NCI-H510A treated with DMSO at 0.1 percent for 48 hours (cell line): Measurements from ENCODE around the gene RANBP9.

Experiments
- DNase-seq: peaks from one replicate; lab custom pipeline; 2025; lab: John Stamatoyannopoulos, UW

The RANBP9 gene

DNA sequence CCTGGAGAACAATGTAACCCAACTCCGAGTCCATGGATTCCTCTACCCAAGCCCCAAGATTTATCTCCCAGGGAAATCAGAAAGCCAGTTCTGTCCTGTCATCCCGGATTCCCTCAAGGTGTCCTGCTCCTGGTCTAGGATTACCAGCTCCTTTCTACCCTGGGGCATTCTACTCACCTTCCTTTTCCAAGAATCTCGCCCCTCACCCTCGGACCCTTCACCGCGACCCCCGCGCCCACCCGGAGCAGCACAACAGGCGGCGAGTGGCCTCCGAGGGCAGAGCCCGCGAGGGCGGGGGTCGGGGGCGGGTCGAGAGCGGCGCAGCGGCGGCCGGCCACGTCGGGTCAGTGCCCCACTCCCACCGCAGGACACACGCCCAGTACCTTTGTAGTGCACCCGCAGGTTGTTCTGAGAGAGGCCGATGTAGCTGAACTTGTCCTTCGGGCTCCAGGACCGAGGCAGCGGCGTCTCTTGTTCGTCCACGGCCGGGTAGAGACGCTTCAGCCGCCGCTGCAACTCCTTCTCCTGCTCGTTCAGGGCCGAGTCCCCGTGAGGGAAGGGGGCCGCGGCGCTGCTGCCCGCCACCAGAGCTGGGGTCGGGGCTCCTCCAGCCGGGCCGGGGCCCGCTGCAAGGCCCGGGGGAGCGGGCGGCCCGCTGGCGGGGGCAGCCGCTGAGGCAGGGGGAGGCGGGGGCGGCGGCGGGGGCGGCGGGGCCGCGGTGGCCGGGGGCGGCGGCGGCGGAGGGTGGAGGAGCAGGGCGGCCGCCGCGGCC lies 897 bp downstream of the RANBP9 start:
- DNase-seq = no peak

DNA sequence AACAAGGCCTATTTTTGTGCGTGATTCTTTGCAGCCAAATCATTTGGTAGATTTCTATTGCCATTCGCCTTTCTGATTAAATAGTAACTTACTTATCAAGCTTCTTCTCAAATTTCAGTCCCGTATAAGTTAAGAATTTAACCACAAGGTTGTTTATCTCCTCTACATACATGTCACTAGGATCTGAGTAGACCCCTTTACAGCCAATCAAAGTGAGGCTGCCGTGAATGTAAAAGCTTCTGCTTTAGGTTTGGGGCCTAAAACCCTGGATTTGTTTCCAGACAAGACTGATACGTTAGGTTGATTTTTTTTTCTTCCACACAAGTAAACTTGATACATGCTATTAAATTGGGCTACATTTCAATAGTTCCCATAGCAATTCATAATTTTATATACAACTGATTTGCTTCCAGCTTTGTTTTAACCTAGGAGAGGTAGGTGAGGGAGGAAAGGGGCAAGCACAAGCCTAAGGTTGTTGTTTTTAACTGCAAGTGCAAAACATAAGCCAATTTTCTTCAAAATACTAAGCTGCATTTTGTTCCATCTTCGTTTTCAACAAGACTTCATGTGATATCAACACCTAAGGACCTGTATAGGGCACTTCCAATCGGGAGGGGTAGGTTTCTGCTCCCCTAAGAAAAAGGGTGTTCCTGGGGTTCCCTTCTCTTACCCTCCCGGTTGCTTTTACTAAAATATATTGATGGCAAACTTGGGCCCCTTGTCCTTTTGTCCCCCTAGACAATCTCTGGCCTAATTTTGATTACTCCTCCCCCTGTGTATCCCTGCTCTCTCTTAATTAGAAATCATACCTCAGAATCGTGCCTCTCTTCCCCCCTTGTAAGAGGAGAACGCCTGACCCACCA lies 1.7 kb downstream of the RANBP9 start:
- peak; percentile 23 for DNase-seq

DNA sequence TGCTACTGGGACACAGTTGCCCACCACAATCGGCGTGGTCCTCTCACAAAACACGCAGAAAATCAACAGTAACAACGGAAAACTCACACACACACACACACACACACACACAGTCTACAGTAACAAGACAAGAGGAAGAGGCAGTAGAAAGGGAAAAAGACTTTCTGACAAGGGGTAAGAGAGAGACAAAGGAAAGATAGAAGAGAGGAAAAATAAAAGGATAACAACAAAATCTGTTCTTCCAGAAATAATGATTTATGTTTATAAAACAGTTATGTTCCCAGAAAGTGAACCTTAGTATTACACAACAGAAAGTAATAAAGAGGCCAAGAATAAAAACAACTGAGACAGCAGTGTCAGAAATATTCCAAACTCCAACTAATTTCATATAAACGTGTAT lies 2.9 kb downstream of the RANBP9 start:
- DNase-seq = no peak

DNA sequence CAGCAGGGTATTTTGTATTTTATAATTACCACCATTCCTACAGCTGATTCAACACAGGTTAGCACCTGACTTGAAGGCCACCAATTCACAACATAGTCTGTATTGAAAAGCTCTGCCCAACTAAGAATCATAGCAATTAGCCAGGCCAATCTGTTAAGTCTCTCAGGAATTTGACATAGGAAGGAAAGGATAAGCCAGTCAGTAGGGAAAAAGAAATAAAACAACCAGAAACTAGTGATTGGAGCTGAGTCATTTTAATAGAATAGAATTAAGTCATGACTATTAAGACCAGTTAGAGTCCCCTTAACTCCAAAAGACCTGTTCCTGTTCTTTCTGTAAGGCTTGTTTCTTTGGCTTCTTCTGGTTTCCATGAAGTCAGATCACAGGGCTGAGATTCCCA lies 8.1 kb downstream of the RANBP9 start:
- no peak for DNase-seq

DNA sequence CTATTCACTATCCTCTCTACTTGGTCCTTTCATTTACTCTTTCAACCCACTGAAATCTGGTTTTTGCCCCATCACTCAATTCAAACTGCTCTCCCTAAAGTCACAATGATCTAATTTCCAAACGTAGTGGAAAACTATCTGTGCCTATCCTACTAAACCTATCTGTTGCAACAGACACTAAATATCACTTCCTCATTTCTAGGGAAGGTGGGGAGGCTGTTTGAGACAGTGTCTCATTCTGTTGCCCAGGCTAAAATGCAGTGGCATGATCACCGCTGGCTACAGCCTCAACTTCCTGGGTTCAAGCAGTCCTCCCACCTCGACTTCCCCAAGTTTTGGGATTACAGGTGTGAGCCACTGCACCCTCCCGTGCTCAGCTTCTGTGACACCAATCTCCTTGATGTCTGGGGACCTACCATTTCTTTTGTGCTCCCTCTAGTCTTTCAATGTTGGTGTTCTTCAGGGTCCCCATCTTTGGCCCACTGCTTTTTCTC lies 8.8 kb downstream of the RANBP9 start:
- no peak for DNase-seq

DNA sequence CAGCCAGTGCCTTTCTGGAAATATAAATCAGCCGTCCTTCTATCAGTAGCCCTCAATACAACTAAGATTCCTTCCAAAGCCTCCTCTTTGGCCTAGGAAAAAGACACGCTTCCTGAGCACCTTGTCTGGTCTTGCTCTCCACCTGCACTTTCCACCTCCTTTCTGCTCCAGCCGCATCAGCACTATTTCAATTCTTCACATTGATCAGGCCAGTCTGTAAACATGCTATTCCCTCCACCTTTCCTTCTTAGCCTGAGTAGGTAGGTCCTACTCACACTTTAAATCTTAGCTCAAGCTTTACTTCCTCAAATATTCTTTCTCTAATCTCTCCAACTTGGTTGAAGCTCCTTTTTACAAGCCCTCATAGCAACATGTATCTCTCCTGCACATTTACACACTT lies 11.4 kb downstream of the RANBP9 start:
- DNase-seq = no peak

DNA sequence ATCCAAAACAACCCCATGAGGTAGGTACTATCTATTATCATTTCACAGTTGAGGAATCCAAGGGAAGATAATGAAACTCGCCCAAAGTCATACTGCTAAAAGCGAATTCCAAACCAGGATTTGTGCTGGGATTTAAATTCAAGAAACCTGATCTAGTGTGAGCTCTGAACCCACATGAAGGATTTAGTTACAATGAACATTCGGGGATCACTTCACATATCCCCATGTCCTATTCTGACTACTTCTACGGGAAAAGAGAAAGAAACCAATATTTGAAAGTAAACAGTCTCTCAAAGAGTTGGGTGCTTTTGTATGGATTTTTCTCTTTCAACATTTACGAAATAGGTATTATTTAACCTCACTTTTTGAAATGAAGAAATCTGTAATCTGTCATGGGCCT lies 12.9 kb downstream of the RANBP9 start:
- no peak for DNase-seq

DNA sequence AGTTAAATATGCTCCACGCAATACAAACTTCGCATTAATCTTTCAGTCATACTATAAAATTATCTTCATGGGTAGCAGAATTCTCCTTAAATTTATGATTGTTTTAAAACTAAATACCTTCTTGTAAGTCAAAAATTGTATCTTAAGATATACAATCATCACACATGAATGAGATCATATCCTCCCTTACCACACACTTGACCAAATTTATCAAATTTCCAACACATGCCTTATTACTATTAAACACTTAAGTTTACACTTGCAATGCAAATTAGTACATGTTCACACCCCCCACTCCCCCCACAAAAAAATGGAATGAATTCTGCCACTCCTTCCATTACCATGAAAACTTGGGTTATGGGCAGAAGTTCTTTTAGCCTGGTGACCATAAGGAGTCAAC lies 13.8 kb downstream of the RANBP9 start:
- no peak for DNase-seq

DNA sequence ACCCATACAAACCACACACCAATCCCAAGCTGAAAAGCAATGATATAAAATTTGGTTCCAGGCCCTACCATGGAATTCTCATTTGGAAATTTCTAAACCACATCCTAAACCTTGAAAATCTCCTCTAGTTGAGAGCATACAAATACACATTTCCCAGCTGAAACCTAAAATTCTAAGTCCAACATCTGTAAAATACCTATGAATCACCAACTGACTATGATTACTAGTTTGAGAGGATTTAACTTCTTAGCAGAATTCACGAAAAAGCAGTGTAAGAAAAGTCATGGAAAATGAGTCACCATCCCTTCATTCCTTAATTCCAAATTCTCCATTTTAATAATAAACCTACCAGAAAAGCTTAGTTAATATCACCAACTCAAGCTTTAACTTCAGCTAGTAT lies 15.4 kb downstream of the RANBP9 start:
- DNase-seq = no peak

DNA sequence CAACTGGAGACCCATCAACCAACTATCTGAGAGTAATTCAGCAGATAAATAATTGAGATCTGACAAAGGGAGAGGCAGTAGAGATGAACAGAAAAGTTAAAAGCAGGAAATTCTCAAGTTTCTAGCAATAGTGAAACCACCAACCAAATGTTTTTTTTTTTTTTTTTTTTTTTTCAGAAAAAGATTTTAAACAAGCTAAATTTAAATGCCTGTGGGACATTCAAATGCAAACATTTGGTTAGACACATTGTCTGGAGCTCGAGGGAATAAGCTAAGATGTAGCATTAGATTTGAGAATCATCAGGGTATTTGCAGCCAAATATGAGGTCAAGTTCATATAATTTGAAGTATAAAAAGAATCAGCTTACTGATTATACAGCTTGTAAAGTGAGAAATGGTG lies 16.4 kb downstream of the RANBP9 start:
- DNase-seq = no peak

DNA sequence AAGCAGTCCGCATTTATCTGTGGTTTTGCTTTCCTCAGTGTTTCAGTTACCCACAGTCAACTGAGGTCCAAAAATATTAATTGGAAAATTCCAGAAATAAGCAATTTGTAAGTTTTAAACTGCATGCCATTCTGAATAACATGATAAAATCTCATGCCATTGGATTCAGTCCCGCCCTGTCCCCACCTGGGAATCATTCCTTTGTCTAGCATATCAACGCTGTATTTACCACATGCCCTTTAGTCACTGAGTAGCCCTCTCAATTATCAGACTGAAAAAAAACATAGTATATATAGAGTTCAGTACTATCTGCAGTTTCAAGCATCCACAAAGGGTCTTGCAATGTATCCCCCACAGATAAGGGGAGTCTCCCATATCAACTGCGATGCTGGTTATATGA lies 17.1 kb downstream of the RANBP9 start:
- DNase-seq = no peak

DNA sequence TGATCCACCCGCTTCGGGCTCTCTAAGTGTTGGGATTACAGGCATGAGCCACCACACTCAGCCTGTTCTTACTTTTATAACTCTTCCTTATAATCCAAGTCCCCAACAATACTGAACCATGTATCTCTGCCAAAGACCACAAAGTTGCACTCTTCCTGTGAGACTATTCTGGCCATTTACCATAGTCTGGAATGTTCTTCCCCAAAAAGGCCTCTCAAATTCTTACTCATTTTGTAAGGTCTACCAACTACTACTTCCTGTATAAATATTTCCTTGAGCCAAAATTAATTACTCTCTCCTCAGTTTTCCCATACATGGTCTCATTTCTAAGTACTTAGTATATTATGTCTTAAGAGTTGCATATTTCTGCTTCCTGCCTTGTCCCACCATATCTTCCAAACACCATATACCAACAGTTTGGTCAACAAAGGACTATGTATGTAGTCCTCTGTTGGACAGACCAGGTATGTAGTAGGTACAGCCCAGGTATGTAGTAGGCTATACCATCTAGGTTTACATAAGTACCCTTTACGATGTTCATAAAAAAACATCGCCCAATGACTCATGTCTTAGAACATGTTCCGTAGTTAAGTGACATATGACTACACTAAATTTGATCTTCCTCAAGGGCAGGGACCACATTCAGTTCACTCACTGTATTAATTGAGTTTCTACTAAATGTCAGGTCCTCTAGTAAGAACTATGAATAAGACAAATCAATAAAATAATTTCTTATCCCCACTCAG lies 22.0 kb downstream of the RANBP9 start:
- DNase-seq = no peak

DNA sequence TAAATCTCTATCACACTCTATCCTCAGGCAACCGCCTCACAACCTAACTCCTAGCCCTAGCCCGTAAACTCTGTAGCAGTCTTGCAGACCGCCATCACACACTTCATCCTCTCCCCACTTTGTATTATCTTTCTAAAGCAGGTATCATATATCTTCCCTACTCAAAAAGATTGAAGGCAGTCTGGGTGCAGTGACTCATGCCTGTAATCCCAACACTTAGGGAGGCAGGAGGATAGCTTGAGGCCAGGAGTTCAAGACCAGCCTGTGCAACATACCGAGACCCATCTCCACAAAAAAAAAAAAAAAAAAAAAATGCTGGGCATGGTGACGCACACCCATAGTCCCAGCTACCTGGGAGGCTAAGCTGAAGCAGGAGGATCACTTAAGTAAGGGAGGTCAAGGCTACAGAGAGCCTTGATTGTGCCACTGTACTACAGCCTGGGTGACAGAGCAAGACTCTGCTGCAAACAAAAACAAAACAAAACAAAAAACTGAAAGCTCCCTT lies 22.9 kb downstream of the RANBP9 start:
- DNase-seq = no peak

DNA sequence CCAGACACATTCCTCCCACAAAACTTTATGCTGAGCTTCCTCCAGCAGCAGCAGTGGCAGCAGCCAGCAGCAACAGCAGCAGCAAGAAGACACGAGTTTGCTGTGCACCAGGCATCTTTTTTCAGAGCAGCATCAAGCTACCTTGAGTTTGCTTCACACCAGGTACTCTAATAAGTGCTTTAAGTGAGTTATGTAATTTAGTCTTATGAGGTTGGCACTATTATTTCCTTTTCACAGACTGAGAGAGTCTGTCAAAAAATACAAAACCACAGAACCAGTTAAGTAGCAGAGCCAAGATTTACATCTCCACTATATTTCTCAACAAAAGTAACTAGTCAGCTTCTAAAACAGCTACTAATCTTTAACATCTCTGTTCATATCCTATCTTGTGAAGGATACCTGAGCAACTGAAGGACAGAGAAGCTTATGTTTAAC lies 23.7 kb downstream of the RANBP9 start:
- no peak for DNase-seq

DNA sequence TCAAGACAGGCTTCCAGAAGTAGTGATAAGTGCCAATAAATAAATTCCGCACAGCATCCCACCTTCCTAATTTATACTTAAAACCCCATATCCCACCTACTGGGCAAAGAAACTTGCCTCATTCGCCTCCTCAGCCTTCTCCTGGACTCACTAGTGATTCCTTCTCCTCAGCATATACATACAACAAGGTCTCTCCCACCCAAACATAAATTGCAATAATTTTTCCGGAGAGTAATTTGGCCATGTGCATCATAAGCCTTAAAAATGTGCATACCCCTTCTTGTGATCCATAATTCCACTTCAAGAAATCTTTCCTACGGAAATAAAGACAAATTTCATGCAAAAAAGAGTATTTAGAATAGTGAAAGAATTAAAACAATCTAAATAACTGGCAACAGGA lies 26.8 kb downstream of the RANBP9 start:
- DNase-seq = no peak

DNA sequence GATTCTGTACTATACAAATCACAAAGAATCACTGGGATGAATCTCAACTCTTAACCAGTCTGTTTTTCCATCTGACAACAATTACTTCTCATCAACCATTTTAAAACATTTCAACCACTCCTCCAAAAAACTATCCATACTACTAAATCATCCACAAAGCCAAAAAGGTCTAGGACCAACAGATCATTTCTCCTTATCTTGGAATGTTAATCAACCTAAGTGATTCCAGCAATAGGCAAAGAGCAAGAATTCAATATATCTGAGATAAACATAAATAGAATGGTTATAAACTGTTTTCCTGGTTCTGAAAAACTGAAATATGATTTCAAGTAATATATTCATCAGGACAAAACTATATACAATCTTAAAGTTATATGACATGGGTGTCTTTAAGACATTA lies 28.6 kb downstream of the RANBP9 start:
- DNase-seq = no peak

DNA sequence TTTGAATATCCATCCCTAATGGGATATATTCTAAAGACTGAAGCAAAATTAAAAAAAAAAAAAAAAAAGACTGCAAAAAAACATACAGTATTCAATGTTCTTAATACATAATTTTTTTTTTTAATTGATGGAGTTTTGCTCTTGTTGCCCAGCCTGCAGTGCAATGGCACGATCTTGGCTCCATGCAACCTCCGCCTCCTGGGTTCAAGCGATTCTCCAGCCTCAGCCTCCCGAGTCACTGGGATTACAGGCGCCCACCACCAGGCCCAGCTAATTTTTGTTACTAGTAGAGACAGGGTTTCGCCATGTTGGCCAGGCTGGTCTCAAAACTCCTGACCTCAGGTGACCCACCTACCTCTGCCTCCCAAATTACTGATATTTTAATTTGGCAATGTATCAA lies 29.3 kb downstream of the RANBP9 start:
- no peak for DNase-seq

DNA sequence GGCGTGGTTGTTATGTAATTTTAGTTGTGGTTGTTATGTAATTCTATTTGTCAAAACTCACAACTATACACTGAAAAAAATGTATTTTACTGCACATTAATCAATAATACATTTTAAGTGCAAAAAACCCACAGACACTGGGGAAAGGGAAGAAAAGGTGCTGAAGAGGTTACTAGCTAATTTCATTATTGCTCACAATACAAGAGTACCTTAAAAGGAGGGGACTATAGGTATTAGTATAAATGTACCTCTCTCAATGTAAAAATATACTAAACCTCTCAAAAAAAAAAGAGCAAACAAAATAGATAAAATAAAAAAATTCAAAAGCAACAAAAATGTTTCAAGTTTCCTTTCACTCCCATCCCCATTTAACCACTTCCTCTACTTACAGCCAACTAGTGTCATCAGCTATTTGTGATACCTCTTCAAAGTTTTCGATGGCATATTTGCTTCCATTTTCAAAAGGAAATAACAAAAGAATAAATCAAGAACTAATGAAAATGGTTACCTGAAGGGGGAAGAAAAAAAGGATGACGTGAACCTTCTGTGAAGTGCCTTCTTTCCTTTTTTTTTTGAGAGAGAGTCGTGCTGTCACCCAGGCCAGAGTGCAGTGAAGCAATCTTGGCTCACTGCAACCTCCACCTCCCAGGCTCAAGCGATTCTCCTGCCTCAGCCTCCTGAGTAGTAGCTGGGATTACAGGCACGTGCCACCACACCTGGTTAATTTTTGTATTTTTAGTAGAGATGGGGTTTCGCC lies 30.2 kb downstream of the RANBP9 start:
- no peak for DNase-seq

DNA sequence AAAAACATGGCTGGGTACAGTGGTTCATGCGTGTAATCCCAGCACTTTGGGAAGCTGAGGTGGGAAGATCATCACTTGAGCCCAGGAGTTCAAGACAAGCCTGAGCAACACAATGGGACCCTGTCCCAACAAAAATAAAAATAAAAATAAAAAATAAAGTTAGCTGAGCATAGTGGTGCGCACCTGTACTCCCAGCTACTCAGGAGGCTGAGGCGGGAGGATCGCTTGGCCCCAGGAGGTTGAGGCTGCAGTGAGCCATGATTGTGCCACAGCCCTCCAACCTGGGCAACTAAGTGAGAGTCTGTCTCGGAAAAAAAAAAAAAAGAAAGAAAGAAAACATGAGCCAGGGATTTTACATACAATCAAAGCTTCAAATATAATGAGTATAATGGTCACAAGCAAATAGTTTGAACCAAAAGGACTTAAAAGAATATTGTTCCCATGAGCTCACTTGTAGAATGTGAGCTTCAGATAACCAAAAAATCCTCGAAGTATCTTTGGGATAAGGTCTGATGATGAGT lies 31.1 kb downstream of the RANBP9 start:
- DNase-seq = no peak

DNA sequence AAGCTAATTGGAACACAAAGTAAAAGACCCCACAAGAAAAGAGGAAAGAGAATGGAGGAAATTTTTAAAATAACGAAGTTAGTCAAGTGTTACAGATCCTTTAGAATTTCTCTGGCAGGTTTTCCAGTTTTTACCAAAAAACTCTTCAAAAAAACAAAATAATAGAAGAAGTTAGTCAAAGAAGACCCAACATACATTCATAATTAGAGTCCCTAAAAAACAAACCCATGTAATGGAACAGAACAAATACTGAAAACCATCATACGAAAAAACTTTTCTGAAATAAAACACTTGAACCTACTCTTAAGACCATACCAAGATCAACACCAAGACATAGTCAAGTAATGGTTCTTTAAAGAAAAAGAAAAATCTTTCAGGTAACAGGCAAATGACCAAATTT lies 31.6 kb downstream of the RANBP9 start:
- DNase-seq = no peak

DNA sequence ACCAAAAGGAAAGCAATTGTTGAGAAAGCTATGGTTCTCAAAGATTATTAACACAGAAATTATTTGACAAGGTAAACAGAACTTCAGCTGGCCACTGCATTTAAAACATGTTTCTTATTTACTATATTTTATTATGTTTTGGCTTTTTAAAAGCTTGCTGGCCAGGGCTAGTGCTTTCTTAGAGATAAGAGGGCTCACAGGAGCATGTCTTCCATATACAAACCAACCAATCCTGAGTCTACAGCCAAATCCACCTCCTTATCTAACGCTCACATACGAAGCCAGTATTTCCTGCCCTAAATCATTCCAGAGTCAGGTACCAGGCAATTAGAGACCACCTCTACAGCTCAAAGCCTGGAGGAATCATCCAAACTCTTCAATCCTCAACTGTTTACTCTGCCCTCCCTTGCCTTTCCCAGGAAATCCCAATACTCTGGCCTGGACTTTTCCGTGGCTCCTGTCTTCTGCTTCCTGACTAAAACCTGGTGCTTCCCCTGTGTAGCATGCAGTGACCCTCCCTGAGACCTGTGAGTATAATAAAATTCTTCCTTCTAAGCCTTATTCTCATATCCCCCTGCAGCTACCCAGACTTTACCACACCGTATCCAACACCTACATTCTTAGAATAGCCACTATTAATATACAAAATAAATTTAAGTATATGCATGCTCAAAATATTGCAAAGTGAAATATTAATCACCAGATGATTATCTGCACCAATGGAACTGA lies 33.2 kb downstream of the RANBP9 start:
- no peak for DNase-seq
